ENCODE data around the gene OR8B2.

OR8B2 gene, protein sequence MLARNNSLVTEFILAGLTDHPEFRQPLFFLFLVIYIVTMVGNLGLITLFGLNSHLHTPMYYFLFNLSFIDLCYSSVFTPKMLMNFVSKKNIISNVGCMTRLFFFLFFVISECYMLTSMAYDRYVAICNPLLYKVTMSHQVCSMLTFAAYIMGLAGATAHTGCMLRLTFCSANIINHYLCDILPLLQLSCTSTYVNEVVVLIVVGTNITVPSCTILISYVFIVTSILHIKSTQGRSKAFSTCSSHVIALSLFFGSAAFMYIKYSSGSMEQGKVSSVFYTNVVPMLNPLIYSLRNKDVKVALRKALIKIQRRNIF

GRCh38 chr11:124384399-124384798, at the start of gene OR8B2:
TSS of gene OR8B2 (minus strand) at chr11:124384499. CDS start at chr11:124383343, 1,156 bp downstream.
- TF ChIP-seq, protein P1, sequence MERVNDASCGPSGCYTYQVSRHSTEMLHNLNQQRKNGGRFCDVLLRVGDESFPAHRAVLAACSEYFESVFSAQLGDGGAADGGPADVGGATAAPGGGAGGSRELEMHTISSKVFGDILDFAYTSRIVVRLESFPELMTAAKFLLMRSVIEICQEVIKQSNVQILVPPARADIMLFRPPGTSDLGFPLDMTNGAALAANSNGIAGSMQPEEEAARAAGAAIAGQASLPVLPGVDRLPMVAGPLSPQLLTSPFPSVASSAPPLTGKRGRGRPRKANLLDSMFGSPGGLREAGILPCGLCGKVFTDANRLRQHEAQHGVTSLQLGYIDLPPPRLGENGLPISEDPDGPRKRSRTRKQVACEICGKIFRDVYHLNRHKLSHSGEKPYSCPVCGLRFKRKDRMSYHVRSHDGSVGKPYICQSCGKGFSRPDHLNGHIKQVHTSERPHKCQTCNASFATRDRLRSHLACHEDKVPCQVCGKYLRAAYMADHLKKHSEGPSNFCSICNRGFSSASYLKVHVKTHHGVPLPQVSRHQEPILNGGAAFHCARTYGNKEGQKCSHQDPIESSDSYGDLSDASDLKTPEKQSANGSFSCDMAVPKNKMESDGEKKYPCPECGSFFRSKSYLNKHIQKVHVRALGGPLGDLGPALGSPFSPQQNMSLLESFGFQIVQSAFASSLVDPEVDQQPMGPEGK (CRISPR knock-in tag; IDR thresholded peaks at IDR 0.05; ENCODE audit: borderline replicate concordance): no peak
- TF ChIP-seq CSRNP3 (CRISPR knock-in tag; IDR thresholded peaks at IDR 0.05) (no peak), ZNF70 (CRISPR knock-in tag; IDR thresholded peaks at IDR 0.05) (no peak), POU6F1 (CRISPR knock-in tag; IDR thresholded peaks at IDR 0.05; ENCODE audit: borderline replicate concordance, low read depth) (no peak), ZNF8 (CRISPR knock-in tag; IDR thresholded peaks at IDR 0.05) (no peak), ISL1 (CRISPR knock-in tag; IDR thresholded peaks at IDR 0.05) (no peak)
- no peak for ATAC-seq

- TF ChIP-seq ZFP30 (CRISPR knock-in tag; IDR thresholded peaks at IDR 0.05) (peak; percentile 80), POU6F1 (CRISPR knock-in tag; IDR thresholded peaks at IDR 0.05; ENCODE audit: borderline replicate concordance, low read depth) (no peak)
- no peak for ATAC-seq
Observed at GRCh38 chr11:124429599-124429998, 45.3 kb upstream of the OR8B2 start.

DNA sequence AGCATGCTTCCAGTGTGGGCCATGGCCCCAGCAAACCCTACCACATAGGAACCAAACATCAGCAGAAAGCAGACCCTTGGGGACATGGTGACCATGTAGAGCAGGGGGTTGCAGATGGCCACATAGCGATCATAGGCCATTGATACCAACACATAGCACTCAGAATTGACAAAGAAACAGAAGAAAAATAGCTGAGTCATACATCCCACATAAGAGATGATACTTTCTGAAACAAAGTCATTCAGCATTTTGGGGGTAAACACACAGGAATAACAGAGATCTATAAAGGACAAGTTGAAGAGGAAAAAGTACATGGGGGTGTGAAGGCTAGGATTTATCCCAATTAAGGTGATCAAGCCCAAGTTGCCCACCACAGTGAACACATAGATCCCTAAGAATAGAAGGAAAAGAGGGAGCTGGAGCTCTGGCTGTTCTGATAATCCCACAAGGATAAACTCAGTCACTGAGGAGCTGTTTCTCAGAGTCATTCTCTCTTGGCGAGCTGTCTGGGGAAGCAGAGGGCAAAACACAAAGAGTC, 40.2 kb upstream of the OR8B2 start, which contains the start of gene OR8B4:
Gene OR8B4, minus strand, starts transcription at position 488 of the 538 bp plus-strand sequence. Its CDS starts 0 bp downstream, at position 488.
- TF ChIP-seq RARB (CRISPR knock-in tag; IDR thresholded peaks at IDR 0.05): no peak
- no peak for TF ChIP-seq ZNF8 (CRISPR knock-in tag; IDR thresholded peaks at IDR 0.05)
- no peak for TF ChIP-seq CSRNP3 (CRISPR knock-in tag; IDR thresholded peaks at IDR 0.05)
- no peak for TF ChIP-seq ARNTL (CRISPR knock-in tag; IDR thresholded peaks at IDR 0.05; ENCODE audit: borderline replicate concordance, low read depth)
- TF ChIP-seq ZC3H10 (CRISPR knock-in tag; IDR thresholded peaks at IDR 0.05): no peak
- no peak for TF ChIP-seq CSDC2 (CRISPR knock-in tag; IDR thresholded peaks at IDR 0.05)
- TF ChIP-seq CREB5 (CRISPR knock-in tag; IDR thresholded peaks at IDR 0.05; ENCODE audit: low read depth): no peak
- TF ChIP-seq, protein P1 (CRISPR knock-in tag; IDR thresholded peaks at IDR 0.05; ENCODE audit: borderline replicate concordance): no peak
- no peak for TF ChIP-seq ISL1 (CRISPR knock-in tag; IDR thresholded peaks at IDR 0.05)
- TF ChIP-seq TSHZ2 (CRISPR knock-in tag; IDR thresholded peaks at IDR 0.05): no peak
- TF ChIP-seq POU6F1 (CRISPR knock-in tag; IDR thresholded peaks at IDR 0.05; ENCODE audit: borderline replicate concordance, low read depth): no peak
- no peak for TF ChIP-seq ZFP30 (CRISPR knock-in tag; IDR thresholded peaks at IDR 0.05)
- ATAC-seq: no peak

Data from SK-N-SH treated with all-trans-retinoic acid at 6 μM for 48 hours (cell line).